Muscle of back (tissue), 11 donors: Measurements from ENCODE around the gene ZNF471. TPM values are rescaled to one million over a fixed set of nuclear protein-coding genes. Genes with fewer than 3 reads are reported as not detected.

Experiments used
- DNase-seq, 3 donors: peaks; one replicate each; pipeline versions ENCODE4 v3.0.0 to v3.0.0-alpha.2; 2013
- polyA plus RNA-seq, 10 donors: library from polyadenylated mRNA; unstranded; fragments of 120-200 nt; gene quantifications; one replicate each; pipeline ENCODE4 v1.2.1, GENCODE V29; 2013; ENCODE audit not compliant: insufficient read length in 10 of 10

ZNF471 gene
- polyA plus RNA-seq, 10 donors: 8.0 to 23.6 (median 13.0) TPM

- DNase-seq: no peak
Observed at GRCh38 chr19:56572589-56572988, 64.9 kb downstream of the ZNF471 start.

GRCh38 chr19:56573914-56574313 is 66.3 kb downstream of the ZNF471 start:
- DNase-seq: no peak

- DNase-seq: no peak
Observed at GRCh38 chr19:56577719-56578602, 70.3 kb downstream of the ZNF471 start.

Other genes with a start within 250 kb of the ZNF471 start
- gene EDDM13, start 235.1 kb upstream of the ZNF471 start, polyA plus RNA-seq: 1 to 10 TPM in 7 of 10 donors, under 1 TPM in 3; 0.44 to 2.7 (median 1.3) TPM
- 1 to 10 TPM; 5.1 to 9.2 (median 7.0) TPM for gene ZSCAN5A, start 193.0 kb upstream of the ZNF471 start, polyA plus RNA-seq
- 1 to 10 TPM; 3.6 to 6.5 (median 5.2) TPM for gene ZNF582, start 114.3 kb upstream of the ZNF471 start, polyA plus RNA-seq
- gene ZNF583, start 103.5 kb upstream of the ZNF471 start, polyA plus RNA-seq: 10 to 100 TPM in 1 of 10 donors, 1 to 10 TPM in 9; 6.2 to 10.5 (median 7.3) TPM
- 10 to 100 TPM in 6 of 10 donors, 1 to 10 TPM in 4; 6.6 to 16.7 (median 11.1) TPM for gene ZNF667, start 30.5 kb upstream of the ZNF471 start, polyA plus RNA-seq
- 10 to 100 TPM in 5 of 10 donors, 1 to 10 TPM in 5; 7.4 to 13.5 (median 10.6) TPM for gene ZFP28, start 31.1 kb downstream of the ZNF471 start, polyA plus RNA-seq
- gene ZNF470, start 59.6 kb downstream of the ZNF471 start, polyA plus RNA-seq: 1 to 10 TPM; 3.0 to 6.9 (median 5.1) TPM
- gene ZNF71, start 87.4 kb downstream of the ZNF471 start, polyA plus RNA-seq: 1 to 10 TPM; 6.3 to 8.3 (median 7.2) TPM
- gene SMIM17, start 135.3 kb downstream of the ZNF471 start, polyA plus RNA-seq: 1 to 10 TPM in 9 of 10 donors, under 1 TPM in 1; 0.82 to 2.7 (median 1.4) TPM
- gene ZNF835, start 163.9 kb downstream of the ZNF471 start, polyA plus RNA-seq: 1 to 10 TPM; 2.3 to 4.6 (median 3.3) TPM